GM12874 (cell line): Measurements from ENCODE around the gene ZNF568.

ENCODE experiments used
- TF ChIP-seq, protein P1 (sequence below): IDR thresholded peaks from 2 replicates; pipeline ENCODE4 v1.5.1; 2011; ENCODE audit warnings: low read depth, mild to moderate bottlenecking, control low read depth, low read length, moderate library complexity; ENCODE audit not compliant: insufficient read depth

The ZNF568 gene

DNA sequence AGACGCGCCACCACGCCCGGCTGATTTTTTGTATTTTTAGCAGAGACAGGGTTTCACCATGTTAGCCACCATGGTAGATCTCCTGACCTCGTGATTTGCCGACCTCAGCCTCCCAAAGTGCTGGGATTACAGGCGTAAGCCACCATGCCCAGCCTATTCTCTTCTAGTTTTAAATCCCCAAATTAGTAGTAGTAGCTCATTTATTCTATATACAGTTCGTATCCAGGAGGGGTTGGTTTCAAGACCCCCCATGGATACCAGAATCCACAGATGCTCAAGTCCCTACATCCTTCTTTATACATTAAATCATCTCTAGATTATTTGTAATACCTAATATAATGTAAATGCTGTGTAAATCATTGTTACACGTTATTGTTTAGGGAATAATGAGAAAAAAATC, 2.0 kb downstream of the ZNF568 start:
- TF ChIP-seq, protein P1, sequence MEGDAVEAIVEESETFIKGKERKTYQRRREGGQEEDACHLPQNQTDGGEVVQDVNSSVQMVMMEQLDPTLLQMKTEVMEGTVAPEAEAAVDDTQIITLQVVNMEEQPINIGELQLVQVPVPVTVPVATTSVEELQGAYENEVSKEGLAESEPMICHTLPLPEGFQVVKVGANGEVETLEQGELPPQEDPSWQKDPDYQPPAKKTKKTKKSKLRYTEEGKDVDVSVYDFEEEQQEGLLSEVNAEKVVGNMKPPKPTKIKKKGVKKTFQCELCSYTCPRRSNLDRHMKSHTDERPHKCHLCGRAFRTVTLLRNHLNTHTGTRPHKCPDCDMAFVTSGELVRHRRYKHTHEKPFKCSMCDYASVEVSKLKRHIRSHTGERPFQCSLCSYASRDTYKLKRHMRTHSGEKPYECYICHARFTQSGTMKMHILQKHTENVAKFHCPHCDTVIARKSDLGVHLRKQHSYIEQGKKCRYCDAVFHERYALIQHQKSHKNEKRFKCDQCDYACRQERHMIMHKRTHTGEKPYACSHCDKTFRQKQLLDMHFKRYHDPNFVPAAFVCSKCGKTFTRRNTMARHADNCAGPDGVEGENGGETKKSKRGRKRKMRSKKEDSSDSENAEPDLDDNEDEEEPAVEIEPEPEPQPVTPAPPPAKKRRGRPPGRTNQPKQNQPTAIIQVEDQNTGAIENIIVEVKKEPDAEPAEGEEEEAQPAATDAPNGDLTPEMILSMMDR = no peak

GRCh38 chr19:36931684-36932083, 15.6 kb downstream of the ZNF568 start:
- TF ChIP-seq, protein P1 = no peak

DNA sequence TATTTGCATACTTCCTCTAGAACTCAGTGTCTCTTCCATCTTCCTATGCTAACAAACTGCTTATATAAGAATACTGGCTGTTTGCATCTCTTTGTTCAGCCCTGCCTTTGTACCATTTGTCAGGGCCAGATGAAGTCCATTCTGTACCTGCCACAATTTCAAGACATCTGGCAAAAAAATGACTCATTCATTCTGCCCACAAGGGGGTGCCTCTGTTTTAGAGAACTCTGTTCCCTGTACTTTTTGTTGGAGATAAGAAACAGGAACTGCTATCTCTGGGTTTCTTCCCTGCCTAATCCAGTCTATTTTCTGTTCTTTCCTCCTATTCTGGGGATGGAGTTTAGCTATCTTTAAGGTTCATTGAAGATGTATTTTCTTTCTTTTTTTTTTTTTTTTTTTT, 23.0 kb downstream of the ZNF568 start:
- TF ChIP-seq, protein P1 = no peak

- TF ChIP-seq, protein P1 = no peak
Observed at GRCh38 chr19:36950335-36951119, 34.4 kb downstream of the ZNF568 start.

- TF ChIP-seq, protein P1 = no peak
Observed at GRCh38 chr19:36962346-36962745, 46.2 kb downstream of the ZNF568 start.

- TF ChIP-seq, protein P1 = no peak
Observed at GRCh38 chr19:36963280-36963679, 47.1 kb downstream of the ZNF568 start.

GRCh38 chr19:36972571-36972970, 56.4 kb downstream of the ZNF568 start:
- TF ChIP-seq, protein P1 = no peak
